Skin epidermis (tissue), 12 donors: ENCODE data around the gene RXFP3.
"Not testable (repeated sequence)": the region's sequence is repeated elsewhere in the genome, so short reads cannot be mapped to it uniquely, and the experiment has no call there.

ENCODE experiments used
- H3K27ac ChIP-seq, 21 experiments: fragments of 200-600 bp; sonication (generic) in 11 of 21; one replicate each; pipeline ENCODE4 v1.5.0; 2020; ENCODE audit warnings: mild to moderate bottlenecking in 3 of 21, inconsistent platforms in 2 of 21, moderate library complexity in 2 of 21
- H3K4me3 ChIP-seq, 7 experiments: fragments of 200-600 bp; sonication (generic) in 2 of 7; one replicate each; pipeline ENCODE4 v1.5.0; 2020; ENCODE audit warnings: inconsistent platforms in 2 of 7, mild to moderate bottlenecking in 2 of 7, moderate library complexity in 1 of 7

RXFP3 gene

GRCh38 chr5:33933723-33934169 is 2.4 kb upstream of the RXFP3 start:
- H3K4me3 ChIP-seq: no peak overlapping the region
- no peak overlapping the region for H3K27ac ChIP-seq

DNA sequence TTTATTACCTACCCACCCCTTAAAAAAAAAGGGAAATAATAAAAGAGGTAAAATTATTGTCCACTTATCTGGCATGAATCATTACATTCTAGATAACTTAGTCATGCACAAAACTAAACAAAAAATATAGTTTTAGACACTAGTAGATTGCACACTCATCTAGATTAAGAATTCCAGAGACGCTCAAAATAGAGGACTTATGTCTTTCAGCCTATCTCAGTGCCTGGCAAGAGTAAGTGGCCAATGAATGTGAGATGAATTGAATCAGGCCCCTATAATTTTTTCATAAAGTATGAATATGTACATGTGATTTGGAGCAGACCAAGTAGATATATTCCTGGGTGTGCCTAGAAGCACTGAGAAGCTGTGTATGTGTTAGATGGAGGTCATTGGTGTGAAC is 2.0 kb upstream of the RXFP3 start:
- H3K4me3 ChIP-seq: no peak overlapping the region
- H3K27ac ChIP-seq: no peak overlapping the region

- Histone ChIP-seq H3K4me3 (peak overlapping the region in 4 of 7 experiments; percentile 2 to 20 (median 3)), H3K27ac (no peak overlapping the region)
Observed at GRCh38 chr5:33936004-33936380, 194 bp upstream of the RXFP3 start.

DNA sequence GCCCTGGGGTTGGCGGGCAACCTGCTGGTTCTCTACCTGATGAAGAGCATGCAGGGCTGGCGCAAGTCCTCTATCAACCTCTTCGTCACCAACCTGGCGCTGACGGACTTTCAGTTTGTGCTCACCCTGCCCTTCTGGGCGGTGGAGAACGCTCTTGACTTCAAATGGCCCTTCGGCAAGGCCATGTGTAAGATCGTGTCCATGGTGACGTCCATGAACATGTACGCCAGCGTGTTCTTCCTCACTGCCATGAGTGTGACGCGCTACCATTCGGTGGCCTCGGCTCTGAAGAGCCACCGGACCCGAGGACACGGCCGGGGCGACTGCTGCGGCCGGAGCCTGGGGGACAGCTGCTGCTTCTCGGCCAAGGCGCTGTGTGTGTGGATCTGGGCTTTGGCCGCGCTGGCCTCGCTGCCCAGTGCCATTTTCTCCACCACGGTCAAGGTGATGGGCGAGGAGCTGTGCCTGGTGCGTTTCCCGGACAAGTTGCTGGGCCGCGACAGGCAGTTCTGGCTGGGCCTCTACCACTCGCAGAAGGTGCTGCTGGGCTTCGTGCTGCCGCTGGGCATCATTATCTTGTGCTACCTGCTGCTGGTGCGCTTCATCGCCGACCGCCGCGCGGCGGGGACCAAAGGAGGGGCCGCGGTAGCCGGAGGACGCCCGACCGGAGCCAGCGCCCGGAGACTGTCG is 976 bp downstream of the RXFP3 start:
- Histone ChIP-seq H3K27ac (no peak overlapping the region), H3K4me3 (peak overlapping the region in 2 of 7 experiments; percentile 3 to 20)

GRCh38 chr5:33937707-33938506 is 1.7 kb downstream of the RXFP3 start:
- Histone ChIP-seq H3K27ac (no peak overlapping the region), H3K4me3 (no peak overlapping the region)

DNA sequence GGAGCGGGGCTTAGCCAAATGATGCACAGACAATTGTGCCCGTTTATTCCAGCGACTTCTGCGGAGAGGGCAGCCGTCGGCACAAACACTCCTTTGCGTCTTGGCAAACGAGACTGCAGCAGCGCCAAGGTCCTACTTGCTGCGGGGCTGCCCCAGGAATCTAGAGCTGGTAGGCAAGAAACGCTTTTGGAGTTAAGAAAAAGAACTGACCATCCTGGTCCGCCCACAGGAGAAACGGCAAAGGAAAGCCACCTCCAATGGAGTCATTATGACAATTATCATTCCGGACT is 2.3 kb downstream of the RXFP3 start:
- H3K4me3 ChIP-seq: no peak overlapping the region

GRCh38 chr5:33938881-33939280 is 2.7 kb downstream of the RXFP3 start:
- H3K27ac ChIP-seq: no peak overlapping the region
- H3K4me3 ChIP-seq: no peak overlapping the region

More for the DNA sequence above, 2.3 kb downstream of the RXFP3 start:
- no peak overlapping the region for H3K27ac ChIP-seq

GRCh38 chr5:33939556-33940262 is 3.5 kb downstream of the RXFP3 start:
- Histone ChIP-seq H3K27ac (no peak overlapping the region), H3K4me3 (no peak overlapping the region)

DNA sequence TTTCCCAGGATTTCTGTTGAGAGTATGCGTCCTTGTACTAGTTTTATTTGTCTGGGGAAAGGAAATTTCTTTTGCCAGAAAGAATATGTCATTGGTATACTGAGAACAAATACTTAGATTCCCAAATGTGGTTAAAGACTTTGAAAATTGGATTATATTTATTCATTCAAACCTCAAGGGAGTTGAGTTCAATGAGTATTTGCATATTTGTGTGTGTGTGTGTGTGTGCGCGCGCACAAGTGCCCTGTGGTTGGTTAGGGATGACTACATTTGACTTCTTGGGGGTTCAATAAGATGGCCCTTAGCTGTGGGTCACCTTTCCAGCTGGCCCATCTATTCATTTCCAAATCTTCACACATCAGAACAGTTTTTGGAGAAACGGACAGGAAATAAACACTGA is 4.9 kb downstream of the RXFP3 start:
- Histone ChIP-seq H3K4me3 (no peak overlapping the region), H3K27ac (no peak overlapping the region)

DNA sequence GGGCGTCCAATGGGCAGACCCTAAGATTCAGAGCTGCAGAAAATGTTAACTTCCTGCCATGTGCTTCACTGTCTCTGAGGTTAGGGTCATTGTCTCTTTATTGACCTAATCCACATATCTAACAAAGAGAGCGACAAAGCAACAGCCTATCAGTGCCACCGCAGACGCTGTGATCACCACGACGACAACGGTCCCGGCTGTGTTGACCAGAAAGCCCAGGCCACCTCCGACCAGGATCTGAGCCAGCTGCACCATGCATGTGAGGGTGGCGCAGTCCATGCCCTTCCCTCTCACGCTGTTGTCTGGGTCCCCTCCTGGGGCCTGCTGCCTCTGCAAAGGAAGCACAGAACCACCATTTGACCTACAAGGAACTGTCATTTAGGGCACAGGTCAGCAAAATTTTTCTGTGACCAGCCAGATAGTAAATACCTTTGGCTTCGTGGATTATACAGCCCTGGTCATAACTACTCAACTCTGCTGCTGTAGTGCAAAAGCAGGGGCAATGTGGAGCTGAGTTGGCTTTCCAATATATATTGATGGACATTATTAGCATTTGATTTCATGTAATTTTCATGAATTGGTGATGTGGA is 8.5 kb downstream of the RXFP3 start:
- no peak overlapping the region for H3K27ac ChIP-seq
- no peak overlapping the region for H3K4me3 ChIP-seq

- H3K4me3 ChIP-seq, H3K27ac ChIP-seq: not testable (repeated sequence)
Observed at GRCh38 chr5:33952175-33952574, 16.0 kb downstream of the RXFP3 start.

GRCh38 chr5:33957577-33958150 is 21.5 kb downstream of the RXFP3 start:
- Histone ChIP-seq H3K27ac (no peak overlapping the region), H3K4me3 (no peak overlapping the region)

DNA sequence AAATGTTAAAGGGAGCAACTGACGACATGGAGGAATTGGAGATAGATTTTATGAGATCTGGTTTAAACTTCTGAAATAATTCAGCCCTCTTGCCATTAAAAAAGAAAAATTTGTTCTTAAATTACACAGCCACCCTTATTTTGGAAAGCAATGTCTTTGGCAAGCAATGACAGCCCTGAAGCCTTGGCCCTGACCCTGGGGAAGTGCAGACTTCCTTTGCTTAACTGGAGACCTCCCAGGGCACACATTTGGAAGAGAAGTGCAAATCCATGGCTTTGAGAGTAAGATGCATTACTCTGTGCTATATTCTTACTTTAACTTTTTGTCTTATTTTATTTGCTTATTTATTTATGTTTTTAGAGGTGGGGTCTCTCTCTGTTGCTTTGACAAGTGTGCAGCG is 22.0 kb downstream of the RXFP3 start:
- no peak overlapping the region for H3K4me3 ChIP-seq
- H3K27ac ChIP-seq: no peak overlapping the region

DNA sequence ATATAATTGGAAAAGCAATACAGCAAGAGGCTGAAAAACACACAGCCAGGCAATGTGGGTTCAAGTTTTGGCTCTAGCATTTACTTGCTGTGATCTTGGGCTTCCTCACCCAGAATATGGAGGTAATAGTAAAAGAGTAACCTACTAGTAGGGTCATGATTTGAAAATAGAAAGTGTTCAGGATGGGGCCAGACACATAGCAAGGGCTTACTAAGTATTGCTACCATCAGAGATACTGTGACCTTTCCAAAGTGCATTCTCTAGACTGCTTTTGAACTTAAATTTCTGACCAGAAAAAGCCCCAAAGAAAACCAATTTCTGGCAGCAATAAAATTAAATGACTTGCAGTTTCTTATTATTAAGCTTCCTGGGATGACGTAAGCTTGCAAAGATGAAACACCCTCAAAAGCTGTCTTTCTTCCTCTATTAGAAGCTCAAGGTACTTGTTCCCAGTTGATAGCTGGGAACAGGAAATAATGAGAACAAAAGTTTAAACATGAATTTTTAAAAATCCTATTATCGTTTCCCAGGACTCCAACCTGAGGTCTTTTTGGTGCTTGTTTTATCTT is 28.0 kb downstream of the RXFP3 start:
- Histone ChIP-seq H3K27ac (no peak overlapping the region), H3K4me3 (no peak overlapping the region)

- Histone ChIP-seq H3K27ac (no peak overlapping the region), H3K4me3 (no peak overlapping the region)
Observed at GRCh38 chr5:33966805-33967204, 30.6 kb downstream of the RXFP3 start.

- Histone ChIP-seq H3K27ac (no peak overlapping the region), H3K4me3 (no peak overlapping the region)
Observed at GRCh38 chr5:33968211-33969005, 32.2 kb downstream of the RXFP3 start.

DNA sequence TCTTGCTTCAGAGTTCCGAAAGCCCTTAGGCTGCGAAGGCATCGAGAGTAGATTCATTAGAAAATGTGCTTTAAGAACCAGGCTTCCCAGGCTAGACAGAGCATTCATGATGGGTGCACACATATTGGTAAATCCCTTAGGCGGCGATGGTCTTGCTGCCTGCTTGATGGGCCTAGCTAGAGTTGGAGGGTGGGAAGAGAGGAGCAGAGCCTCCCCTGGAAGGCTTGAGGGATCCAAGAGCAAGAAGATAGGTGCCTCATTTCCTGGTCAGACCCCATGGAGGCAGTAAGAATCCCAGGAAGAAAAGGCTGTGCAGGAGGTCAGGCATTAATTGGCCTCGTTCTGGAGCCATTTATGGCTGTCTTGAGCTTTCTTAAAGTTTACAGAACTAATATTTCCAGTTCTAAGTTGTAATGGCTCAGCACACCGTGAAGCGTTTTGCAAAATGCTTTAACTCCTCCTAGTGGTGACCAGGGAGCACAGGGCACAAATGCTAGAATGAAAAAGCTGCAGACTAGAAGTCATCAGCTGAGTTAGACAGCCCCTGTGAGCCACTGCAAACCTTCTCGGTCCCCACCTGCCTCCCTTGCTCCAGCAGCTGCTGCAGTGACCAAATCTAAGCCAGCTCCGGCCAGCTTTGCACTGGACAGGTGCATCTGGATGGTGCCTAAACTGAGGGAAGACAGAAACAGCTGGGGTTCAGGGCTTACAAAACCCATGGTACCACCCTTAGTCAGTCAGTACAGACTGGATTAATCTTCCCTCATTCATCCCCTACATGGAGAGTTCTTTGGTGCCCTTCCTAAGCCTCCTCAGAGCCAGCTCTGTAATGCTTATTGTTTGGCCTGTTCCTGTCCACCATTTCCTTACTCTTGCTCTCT is 33.6 kb downstream of the RXFP3 start:
- Histone ChIP-seq H3K4me3 (no peak overlapping the region), H3K27ac (no peak overlapping the region)

- Histone ChIP-seq H3K27ac (no peak overlapping the region), H3K4me3 (no peak overlapping the region)
Observed at GRCh38 chr5:33973271-33973670, 37.1 kb downstream of the RXFP3 start.
